ENCODE results near the gene PTPRN2.
"Not testable (repeated sequence)": the region's sequence is repeated elsewhere in the genome, so short reads cannot be mapped to it uniquely, and the experiment has no call there.

Gene PTPRN2

DNA sequence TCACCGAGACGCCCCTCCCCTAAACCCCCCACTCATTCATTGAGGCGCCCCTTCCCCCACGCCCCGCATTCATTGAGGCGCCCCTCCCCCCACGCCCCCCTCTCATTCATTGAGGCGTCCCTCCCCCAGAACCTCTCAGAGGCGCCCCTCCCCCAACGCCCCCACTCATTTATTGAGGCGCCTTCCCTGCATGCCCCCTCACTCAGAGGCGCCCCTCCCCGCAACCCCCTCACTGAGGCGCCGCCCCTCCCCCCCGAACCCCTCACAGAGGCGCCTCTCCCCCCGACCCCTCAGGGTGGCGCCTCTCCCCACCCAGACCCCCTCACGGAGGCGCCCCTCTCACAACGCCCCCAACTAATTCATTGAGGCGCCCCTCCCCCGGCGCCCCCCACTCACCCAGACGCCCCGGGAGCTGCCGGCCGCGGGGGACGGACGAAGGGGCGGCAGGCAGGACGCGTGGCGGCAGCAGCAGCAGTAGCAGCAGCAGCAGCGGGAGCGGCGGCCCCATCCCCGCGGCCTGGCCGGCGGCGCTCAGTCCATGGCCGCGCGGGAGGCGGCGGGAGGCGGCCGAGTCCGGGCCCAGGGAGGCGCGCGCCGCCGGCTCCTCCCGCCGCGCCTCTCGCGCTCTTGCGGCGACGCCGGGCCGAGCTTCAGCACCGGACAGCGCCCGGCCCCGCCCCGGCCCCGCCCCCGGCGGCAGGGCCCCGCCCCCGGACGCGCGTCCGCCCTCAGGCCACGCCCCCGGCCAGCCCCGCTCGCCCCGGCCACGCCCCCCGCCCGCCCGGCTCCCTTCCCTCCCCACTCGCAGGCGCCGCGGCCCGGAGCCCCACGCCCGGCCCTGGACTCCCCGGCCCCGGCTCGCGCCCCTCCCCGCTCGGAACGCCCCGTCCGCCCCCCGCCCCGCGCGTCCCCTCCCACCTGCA, at the start of gene PTPRN2:
Gene PTPRN2, minus strand, starts transcription at position 662 of the 923 bp plus-strand sequence.
- DNase-seq = peak; percentile 58

DNA sequence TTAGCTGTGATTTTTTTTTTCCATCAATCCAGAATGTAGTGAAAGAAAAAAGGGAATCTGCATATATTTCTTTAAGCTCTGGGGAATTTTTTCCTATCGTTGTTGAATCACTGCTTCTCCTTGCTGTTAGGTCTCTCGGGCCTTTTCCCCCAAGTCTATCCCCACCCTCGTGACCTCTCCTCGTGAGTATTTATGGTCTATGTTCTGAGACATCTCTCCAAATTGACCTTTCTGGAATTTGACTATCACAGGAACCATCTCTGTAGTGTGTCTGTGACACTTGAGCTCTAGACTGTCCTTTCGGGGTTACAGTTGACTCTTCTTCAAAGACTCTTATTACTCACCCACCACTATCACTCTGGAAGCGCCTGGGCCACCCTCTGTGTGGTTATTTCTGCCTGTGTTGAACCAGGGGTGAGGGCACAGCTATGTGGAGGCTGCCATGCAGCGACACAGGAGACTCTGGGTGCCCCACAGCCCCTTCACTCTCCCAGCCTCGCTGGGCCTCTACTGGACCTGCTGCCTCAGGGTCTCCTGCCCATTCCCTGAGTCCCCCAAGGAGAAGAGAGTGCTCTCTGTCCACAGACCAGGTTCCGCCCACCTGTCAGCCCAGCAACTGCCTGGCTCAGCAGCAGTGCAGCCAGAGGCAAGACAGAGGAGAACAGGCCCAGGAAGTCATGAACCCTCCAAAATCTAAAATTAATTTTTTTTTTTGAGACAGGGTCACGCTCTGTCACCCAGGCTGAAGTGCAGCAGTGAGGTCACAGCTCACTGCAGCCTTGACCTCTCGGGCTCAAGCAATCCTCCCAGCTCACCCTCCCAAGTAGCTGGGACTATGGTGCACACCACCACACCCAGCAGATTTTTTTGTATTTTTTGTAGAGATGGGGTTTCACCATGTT, 45.7 kb upstream of the PTPRN2 start:
- DNase-seq = no peak

DNA sequence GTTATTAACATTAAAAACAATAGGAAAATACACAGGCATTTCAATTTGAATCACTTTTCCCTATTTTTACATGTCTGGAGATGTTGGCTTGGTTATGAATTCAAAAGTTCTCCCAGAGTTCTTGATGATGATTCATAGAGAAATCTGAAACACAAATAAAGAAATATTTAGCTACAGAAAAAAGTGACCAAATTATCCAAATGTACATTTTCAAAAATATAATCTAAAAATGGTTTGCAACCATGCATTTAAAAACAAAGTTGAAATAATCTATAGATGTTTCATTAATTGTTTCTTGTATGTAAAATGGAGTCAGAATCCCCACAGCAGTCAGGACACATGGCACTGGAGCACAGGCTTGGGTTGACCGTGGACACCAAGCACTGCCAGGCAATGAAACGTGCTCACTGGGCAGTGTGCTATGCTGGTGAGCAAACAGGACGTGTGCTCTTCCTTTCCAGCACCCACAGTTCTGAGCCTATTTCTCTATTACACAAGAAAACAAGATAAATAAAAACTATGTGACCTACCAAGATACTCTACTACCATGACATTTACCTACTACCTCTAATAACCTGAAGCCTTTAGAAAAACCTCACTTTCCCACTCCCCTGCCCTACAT, 44.1 kb upstream of the PTPRN2 start:
- DNase-seq = no peak

DNA sequence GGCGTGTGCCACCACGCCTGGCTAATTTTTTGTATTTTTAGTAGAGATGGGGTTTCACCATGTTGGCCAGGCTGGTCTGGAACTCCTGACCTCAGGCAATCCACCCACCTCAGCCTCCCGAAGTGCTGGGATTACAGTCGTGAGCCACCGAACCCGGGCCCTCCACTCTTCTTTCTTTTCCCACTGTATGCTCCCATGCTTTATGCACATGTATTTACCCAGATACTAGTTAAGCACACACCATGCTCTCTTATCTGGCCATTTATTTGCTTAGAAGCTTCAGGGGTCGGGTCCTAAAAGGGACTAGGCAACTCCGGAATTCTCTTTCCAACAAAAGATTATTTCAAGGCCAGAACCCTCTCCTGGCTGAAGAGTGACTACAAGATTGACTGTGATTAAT, 38.7 kb upstream of the PTPRN2 start:
- DNase-seq = not testable (repeated sequence)

DNA sequence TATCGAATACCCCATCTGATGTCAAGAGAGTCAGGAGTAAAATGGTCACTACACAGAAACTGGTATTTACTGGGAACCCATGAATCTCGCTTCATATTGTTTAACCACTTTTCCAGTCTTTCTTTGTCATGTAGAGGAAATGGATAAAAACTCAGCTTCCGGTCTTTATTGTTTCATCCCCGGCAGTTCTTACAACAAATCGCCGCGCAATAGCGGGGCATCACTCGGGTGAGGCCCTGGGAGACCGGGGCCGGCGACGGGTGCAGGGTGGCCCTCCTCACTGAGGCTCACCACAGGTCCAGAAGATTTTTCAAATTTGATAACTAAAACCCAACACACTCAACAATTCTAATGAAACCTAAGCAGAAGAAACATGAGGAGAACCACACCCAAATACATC, 35.6 kb upstream of the PTPRN2 start:
- DNase-seq = no peak

DNA sequence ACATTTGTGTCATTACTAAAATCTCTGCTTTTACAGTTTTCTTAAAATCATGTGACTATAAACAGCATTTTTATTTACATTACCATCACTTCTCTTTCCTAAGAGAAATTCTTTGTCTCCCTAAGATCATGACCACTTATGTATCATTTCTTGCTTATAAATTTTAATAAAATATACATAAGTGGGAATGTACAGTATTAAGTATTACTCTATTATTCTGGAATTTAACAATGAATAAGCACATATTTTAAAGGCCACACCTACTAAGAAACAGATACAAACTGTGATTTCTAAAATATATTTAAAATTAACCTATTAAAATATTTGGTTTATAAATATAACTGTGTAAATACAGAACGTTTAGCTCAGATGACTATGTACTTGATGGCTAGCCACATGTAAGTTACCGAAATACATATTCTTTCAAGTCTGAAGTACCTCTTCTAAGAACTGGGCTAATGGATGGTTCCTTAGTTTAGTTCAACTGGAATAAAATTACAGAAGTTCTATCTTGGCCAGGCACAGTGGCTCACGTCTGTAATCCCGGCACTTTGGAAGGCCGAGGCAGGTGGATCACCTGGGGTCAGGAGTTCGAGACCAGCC, 33.3 kb upstream of the PTPRN2 start:
- no peak for DNase-seq

DNA sequence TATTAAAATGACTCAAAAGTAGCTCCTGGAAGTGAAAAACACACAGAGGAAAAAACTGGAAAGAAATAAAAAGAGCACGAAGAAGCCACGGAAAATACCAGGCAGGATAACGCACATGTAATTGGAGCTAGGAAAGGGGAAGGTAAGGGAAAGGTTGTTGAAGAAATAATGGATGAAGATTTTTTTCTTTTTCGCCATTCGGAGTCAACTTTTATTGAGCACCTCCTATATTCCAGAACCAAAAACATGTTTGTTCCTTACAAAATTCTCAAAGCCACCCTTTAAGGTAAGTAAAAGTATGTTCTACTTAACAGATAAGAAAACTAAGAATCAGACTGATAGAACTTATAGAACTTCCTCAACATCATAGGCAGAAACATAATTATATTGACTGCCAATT, 32.8 kb upstream of the PTPRN2 start:
- no peak for DNase-seq

DNA sequence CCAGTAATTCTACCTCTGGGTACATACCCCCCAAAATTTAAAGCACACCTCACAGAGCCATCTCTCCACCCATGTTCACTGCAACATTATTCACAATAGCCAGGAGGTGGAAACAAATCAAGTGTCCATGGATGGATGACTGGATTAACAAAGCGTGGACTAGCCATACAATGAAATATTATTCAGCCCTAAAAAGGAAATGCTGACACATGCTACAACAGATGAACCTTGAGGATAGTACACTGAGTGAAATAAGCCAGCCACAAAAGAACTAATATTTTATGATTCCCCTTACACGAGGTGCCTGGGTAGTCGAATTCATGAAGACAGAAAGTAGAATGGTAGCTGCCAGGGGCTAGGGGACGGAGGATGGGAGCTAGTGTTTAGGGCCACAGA, 31.1 kb upstream of the PTPRN2 start:
- no peak for DNase-seq

DNA sequence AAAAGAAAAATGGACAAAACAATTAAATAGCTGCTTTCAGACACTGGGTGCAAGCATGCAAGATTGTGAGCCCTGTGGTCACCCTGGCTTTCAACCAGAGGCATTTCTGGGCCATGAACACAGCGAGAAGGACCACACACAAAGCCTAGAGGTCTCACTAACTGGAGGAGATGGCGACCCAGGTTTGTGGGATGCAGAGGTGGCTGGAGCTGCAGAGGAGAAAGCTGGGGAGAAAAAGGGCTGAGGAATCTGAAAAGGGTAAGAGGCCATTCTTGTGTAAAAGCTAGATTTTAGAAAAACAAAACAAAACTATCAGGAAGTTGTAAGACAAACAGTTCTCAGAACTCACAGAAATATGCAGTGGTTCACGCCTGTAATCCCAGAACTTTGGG, 30.1 kb upstream of the PTPRN2 start:
- no peak for DNase-seq

DNA sequence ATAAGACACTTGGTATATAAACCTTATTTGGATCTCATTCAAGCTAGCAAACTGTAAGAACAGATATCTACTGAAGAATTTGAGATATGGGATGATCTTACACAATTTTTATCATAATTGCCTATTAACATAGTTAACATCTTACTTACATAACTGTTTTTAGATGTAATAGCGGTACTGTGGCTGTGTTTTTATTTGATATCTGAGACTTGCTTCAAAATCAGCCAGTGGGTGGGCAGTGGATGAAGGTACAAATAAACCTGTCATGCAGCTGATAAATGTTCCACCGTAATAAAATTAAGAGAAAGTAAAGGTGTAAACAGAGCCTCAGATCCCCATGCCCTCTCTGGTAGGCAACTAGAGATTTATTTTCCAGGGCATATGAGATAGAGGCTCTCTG, 28.4 kb upstream of the PTPRN2 start:
- DNase-seq = no peak

DNA sequence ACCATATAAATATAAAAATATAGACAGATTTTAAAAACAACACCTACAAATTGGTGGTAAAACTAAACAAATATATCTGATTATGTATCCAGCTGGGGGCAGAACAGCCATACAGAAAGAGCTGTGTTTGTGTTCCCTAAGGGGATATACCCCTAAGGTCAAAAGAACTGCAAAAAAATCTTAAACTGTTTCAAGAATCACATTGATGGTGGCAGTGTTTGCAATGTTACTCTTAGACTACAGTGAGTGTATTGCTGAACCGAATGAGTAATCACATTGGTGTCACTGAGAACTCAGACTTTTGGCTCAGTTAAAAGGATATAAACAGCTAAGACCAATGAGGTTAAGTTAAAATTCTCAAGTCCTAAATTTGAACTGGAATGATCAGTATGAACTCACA, 27.1 kb upstream of the PTPRN2 start:
- DNase-seq = no peak

DNA sequence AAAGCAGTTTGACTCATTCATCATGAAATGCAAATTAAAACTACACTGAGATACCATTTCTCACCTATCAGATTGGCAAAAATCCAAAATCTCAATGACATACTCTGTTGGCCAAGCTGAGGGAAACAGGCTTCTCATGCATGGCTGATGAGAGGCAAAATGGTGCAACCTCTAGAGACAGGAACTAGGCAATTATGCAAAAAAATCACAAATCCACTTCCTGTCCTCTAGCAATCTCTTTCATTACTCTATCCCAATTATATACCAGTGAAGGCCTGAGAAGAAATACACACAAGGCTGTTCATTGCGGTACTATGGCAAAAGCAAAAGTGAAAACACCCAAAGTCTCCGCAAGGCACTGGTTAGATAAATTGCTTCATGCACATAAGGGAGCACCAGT, 25.9 kb upstream of the PTPRN2 start:
- peak; percentile 53 for DNase-seq

DNA sequence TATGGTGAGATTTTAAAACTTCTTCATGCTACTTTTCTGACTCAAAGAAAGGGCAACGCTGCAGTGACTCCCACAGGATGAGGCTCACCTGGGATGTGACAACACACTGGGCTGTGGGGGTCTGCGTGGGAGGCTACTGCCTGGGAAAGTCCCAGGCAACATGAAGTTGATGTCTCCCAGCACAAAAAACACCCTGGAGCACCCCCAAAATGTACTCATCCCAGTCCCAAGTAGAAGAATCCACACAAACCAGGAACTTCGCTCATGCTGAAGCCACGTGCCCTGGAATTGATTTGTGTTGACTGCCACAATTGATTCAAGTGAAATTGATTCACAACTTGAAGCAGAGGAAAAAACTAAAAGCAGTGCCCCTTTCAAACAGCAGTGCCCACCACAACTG, 24.9 kb upstream of the PTPRN2 start:
- no peak for DNase-seq

DNA sequence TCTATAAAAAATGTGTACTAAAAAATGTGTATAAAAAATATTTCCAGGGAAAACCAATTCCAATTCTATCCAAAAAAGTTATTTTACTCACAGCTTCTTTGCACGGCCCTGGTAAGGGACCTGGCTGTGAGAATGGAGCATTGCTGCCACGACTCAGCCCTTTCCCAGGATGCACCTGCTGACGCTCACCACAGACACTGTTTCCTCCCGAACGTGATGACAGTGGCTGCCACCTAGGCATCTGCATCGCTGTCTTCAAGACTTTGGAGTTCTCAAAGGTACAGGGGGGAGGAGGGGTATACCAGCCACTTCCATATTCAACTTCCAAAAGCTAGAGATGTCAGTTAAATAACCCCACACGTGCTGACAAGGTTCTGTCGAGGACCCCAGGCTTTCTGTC, 23.9 kb upstream of the PTPRN2 start:
- DNase-seq = no peak

DNA sequence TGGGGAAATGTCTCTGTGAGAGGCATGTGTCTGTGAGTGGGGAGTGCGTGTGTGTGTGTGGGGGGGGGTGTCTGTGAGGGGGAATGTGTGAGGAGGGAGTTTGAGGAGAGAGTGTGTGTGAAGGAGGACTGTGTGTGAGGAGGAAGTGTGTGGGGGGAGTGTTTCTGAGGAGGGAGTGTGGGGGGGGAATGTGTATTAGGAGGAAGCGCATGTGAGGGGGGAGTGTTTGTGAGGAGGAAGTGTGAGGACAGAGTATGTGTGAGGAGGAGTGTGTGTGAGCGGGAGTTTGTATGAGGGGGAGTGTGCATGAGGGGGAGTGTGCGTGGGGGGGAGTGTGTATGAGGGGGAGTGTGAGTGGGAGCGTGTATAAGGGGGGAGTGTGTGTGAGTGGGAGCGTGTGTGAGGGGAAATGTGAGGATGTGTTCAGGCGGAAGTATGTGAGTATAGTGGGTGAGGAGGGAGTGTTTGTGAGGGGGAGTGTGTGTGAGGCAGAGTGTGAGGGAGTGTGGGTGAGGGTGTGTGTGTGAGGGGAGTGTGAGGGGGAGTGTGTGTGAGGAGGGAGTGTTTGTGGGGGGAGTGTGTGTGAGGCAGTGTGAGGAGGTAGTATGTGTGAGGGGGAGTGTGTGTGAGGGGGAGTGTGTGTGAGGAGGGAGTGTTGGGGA, 21.8 kb upstream of the PTPRN2 start:
- no peak for DNase-seq

DNA sequence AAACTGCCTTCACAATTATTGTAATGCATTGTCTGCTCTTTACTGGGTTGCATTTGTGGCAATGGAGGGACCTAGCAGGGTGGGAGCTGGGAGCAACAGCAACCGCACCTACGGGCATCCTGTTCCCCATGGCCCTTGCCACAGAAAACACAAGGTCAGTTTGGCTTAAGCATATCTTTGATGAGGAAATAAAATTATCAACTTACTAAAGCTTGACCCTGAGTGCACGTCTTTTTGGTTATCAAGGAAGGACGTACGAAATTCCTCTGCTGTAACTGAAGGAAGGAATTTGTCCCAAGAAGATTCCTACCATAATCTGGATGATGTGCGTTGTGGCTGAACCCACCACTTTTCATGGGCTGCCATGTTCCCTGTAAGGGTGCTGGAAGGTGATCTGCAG, 19.9 kb upstream of the PTPRN2 start:
- DNase-seq = no peak

DNA sequence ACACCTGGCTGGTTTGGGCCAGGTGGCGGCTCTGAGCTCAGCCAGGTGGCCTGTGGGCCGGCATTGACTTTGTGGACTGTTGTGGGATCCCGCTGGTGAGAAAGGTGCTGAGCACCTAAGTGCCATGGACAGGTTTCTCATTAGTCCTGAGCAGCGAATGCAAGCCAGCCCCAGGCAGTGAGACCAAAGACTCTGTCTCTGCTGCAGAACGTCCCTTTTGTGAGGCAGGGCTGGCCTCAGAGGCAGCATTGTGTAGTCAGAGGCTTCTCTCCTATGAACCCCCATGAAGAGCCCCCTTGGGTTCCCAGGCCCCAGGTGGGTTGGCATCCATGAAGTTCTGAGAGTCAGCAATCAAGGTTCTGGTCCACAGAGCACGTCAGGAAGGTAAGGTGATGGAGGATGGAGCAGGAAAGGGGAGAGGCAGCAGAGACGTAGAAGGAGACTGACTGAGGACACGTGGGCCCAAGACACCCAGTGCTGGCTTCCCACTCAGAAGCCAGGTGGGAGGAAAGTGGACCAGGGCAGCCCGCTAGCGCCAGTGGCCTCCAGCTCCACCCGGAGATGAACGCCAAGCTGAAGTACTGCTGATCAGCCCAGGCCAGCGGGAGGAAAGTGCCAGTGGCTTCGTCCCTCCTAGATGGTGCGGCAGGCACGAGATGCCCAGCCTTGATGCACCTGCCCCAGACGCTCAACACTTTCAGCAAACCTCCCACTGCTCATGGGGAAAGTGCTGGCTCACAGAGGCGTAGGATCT, 19.2 kb upstream of the PTPRN2 start:
- no peak for DNase-seq

DNA sequence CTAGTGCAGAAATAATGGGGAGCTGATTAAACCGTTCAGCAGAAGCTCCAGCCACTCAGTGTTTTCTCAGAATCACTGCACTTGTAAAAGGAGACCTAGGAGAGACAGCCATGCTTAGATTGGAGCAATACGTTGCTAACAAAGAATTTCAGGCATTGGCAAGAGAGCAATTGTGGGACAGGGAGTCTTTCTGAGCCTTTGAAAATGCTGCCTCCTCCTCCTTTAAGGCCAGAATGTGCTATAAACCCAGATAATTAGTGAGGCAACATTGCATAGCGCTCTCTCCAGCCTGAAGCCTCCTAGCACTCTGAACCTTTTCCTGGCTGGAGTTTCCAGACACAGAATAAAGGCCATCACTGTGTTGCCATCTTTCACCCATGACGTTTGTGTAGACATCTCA, 18.5 kb upstream of the PTPRN2 start:
- no peak for DNase-seq

DNA sequence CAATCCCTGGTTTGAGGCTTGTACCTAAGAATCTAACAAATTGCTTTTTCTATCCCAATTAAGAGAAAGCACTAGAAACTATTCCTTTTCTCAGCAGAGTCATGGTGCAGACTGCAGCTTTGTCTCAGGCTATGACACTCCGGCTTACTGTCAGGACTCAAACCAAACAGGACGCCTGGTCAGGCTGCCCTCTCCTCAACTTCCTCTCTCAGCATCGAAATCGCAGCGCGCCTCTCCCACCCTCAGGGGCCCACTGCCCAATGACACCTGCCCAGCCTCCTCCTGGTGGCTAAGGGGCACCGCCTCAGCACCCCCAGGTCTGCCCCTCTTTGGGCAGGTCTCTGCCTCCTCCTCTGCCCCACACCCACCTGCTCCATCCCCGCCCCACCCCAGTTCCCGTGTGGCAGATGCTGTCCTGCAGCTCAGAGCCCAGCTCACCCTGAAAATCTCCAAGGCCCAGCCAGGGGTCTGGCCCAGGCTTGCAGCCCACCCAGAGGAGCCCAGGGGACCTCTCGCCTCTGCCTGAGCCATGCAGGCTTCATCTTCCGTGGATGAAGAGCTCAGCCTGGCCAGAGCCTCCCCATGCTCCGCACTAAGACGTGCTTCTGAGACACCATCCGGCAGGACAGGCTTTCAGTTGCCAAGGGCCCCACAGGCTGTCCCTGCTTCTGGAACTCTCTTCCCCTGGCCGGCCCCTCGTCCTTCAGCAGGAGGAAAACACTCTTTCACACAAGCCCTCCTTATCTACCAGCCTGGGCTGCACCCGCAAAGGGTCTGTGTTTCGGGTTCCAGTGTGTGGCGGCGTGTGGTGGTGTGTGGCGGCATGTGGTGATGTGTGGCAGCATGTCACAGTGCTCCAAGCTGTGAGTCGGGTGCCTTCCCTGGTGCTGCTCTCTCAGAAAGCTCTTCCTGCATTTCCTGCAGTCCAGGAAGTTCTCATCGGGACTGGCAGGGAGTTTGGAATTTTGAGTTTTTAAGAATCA, 16.4 kb upstream of the PTPRN2 start:
- no peak for DNase-seq

Data from NCI-H510A (cell line).